Liver (tissue), 3 donors: ENCODE data around the gene RASGRP1.

Experiments used
- CTCF ChIP-seq: fragments of 150-350 bp; IDR thresholded peaks from 2 replicates; pipeline ENCODE4 v1.5.1; 2017; ENCODE audit warnings: improper control_type of control experiment, low read depth, low read length; ENCODE audit not compliant: missing input control
- EGR1 ChIP-seq, 2 donors: IDR thresholded peaks; 2 replicates each; pipeline ENCODE4 v1.6.1; 2016 to 2018; ENCODE audit warnings: antibody characterized with exemption in 2 of 2, low read depth in 2 of 2
- GABPA ChIP-seq, 2 donors: IDR thresholded peaks in 1 of 2; conservative IDR thresholded peaks in 1 of 2; 2 replicates each; pipeline ENCODE4 v1.6.1; 2016; ENCODE audit warnings: antibody characterized with exemption in 2 of 2, mild to moderate bottlenecking in 1 of 2, moderate library complexity in 1 of 2
- SP1 ChIP-seq: IDR thresholded peaks from 2 replicates; pipeline ENCODE4 v1.6.1; 2018; ENCODE audit warnings: antibody characterized with exemption, mild to moderate bottlenecking
- TAF1 ChIP-seq: conservative IDR thresholded peaks from 2 replicates; pipeline ENCODE4 v1.6.1; 2016; ENCODE audit warnings: antibody characterized with exemption, mild to moderate bottlenecking
- YY1 ChIP-seq: IDR thresholded peaks from 2 replicates; pipeline ENCODE4 v1.6.1; 2016; ENCODE audit warnings: antibody characterized with exemption, mild to moderate bottlenecking
- TF ChIP-seq, protein P1 (sequence below): IDR thresholded peaks from 2 replicates; pipeline ENCODE4 v1.6.1; 2016; ENCODE audit warnings: antibody characterized with exemption
- donor health status: healthy.
- donor health status: healthy.

DNA sequence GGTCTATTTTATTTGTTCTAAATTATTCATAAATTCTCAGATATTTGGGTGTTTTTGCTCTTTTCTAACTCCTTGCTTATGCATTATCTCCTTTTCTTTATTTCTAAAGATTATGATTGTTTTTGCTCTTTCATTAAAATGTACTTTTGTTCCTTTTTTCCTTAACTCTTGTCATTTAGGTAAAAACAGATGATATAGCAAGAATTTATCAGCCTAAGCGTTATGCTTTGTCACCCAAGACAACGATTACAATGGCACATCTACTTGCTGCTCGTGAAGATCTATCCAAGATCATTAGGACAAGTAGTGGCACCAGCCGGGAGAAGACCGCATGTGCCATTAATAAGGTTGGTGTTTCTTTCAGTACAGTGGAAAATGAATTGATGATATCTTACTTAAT lies 83.5 kb downstream of the RASGRP1 start:
- no peak for TF ChIP-seq CTCF
- TF ChIP-seq, protein P1, sequence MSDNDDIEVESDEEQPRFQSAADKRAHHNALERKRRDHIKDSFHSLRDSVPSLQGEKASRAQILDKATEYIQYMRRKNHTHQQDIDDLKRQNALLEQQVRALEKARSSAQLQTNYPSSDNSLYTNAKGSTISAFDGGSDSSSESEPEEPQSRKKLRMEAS = no peak
- TF ChIP-seq GABPA (IDR thresholded peaks at IDR 0.05 in 1 of 2, conservative IDR thresholded peaks at IDR 0.05 in 1 of 2) = no peak
- TF ChIP-seq SP1 = no peak
- no peak for TF ChIP-seq TAF1
- no peak for TF ChIP-seq YY1
- no peak for TF ChIP-seq EGR1 (IDR thresholded peaks at IDR 0.05; ENCODE audit: low read depth in 2 of 2)
